Superior temporal gyrus (tissue), 1 donor: ENCODE data around the gene SRP54.
"Not testable (repeated sequence)": the region's sequence is repeated elsewhere in the genome, so short reads cannot be mapped to it uniquely, and the experiment has no call there.

Source experiments
- DNase-seq: peaks from one replicate; pipeline ENCODE4 v3.0.0-alpha.2; 2016; ENCODE audit errors: extremely low spot score

Gene SRP54

GRCh38 chr14:35046751-35047536 lies 64.2 kb downstream of the SRP54 start:
- DNase-seq: peak; percentile 39

DNA sequence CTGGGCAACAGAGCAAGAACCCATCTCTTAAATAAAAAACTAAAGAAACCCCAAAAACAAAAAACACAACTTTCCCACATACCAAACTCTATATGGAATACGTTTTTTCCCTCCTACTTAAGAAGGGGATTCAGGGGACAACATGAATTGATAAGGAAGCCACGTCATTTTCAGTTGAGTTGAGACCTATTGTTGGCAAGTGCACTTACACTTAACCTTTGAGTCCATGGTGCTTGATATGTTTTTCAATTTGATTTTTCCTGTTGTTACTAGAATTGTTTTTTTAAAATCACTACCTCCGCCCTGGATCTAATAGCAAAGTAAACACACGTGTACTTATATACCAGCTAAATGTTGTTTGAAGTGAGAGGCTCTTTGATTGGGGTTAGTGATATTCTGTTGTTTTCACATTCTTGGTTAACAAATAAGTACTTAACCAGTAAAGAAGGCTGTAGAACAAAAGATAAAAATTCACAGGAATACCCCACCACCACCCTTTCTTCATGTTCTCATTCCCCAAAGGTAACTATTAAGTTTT lies 65.3 kb downstream of the SRP54 start:
- DNase-seq: no peak

- no peak for DNase-seq
These were observed 67.9 kb downstream of the SRP54 start for GRCh38 chr14:35050652-35051051.

- DNase-seq: no peak
These were observed 69.0 kb downstream of the SRP54 start for GRCh38 chr14:35051796-35052195.

GRCh38 chr14:35052637-35053036 lies 69.8 kb downstream of the SRP54 start:
- DNase-seq: no peak

DNA sequence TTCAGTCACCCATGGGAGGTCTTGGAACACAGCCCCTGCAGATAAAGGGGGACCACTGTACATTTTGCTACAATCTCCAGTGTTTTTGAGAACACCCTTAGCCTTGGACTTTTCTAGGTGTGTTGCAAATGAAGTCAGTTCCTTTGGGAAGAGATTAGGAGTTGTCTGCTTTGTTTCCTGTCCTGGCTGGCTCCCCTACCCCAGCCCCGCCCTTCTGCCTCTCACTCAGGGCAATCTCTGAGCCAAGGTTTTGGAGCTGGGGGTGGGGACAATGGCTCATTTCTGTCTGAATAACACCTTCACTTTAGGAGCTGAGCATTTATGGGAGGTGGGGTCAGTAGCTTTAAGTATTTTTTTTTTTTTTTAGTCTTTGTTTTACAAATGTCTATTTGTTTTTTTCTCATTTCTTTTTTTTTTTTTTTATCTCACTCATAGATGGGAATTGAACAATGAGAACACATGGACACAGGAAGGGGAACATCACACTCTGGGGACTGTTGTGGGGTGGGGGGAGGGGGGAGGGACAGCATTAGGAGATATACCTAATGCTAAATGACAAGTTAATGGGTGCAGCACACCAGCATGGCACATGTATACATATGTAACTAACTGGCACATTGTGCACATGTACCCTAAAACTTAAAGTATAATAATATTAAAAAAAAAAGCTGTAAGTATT lies 78.5 kb downstream of the SRP54 start:
- not testable (repeated sequence) for DNase-seq

DNA sequence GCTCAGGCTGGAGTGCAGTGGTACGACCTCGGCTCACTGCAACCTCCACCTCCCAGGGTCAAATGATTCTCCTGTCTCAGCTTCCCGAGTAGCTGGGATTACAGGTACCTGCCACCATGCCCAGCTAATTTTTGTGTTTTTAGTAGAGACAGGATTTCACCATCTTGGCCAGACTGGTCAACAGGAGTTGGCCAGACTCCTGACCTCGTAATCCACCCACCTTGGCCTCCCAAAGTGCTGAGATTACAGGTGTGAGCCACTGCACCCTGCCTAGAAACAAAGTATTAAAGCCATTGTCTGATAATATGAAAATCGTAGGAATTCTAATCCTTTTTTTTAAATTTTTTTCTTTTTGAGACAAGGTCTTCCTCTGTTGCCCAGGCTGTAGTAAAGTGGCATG lies 82.9 kb downstream of the SRP54 start:
- not testable (repeated sequence) for DNase-seq

DNA sequence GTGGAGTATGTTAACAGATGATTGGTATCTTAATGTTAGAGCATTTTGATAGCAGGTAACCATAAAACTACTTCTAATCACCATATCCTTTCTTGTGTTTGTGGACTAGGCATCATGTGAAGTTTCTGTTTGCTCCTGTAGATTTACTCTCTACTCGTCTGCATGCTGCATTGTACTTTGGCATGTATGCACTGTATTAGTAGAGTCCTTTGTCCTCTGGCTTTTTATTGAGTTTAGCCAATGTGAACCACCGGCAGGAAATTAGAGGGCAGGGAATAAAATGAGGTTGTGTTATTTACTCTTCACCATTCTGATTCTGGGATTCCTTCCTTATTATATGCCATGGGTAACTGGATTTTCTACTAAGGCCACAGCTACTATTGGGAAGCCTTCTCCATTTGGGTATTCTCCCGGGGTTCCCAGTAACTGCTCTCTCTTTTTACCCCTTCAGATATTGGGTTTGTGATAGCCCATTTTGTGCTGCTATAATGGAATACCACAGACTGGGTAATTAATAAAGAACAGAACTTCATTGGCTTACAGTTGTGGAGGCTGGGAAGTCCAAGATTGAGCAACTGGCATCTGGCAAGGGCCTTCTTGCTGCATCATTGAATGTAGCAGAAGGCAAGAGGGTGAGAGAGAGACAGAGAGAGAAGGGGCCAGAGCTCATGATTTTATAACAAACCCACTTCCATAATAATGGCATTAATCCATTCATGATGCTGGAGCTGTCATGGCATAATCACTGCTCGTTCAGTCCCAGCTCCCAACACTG lies 85.6 kb downstream of the SRP54 start:
- no peak for DNase-seq

GRCh38 chr14:35072226-35072625 lies 89.4 kb downstream of the SRP54 start:
- DNase-seq: no peak

DNA sequence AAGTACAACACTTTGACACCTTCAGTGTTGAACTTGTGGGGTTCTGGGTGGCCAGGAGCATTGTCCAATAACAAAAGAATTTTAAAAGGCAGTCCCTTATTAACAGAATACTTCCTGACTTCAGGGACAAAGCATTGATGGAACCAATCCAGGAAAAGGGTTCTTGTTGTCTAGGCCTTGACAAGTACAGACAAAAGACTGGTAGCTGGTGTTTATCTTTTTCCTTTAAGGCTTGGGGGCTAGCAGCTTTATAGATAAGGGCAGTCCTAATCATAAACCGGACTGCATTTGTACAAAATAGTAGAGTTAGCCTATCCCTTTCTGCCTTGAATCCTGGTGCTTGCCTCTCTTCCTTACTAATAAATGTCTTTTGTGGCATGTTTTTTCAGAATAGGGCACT lies 90.7 kb downstream of the SRP54 start:
- DNase-seq: no peak

GRCh38 chr14:35078082-35078481 lies 95.3 kb downstream of the SRP54 start:
- DNase-seq: no peak
